ENCODE results near the gene CDH4.

CDH4 gene

GRCh38 chr20:61356196-61356595 lies 104.1 kb downstream of the CDH4 start:
- no peak for DNase-seq (ENCODE audit: low spot score)

- no peak for DNase-seq (ENCODE audit: low spot score)
Measured at GRCh38 chr20:61357119-61357518, 105.1 kb downstream of the CDH4 start.

- no peak for DNase-seq (ENCODE audit: low spot score)
Measured at GRCh38 chr20:61359254-61359653, 107.2 kb downstream of the CDH4 start.

GRCh38 chr20:61360296-61360695 lies 108.2 kb downstream of the CDH4 start:
- no peak for DNase-seq (ENCODE audit: low spot score)

- DNase-seq (ENCODE audit: low spot score) = no peak
Measured at GRCh38 chr20:61360940-61361339, 108.9 kb downstream of the CDH4 start.

- no peak for DNase-seq (ENCODE audit: low spot score)
Measured at GRCh38 chr20:61361501-61361900, 109.4 kb downstream of the CDH4 start.

GRCh38 chr20:61364147-61364546 lies 112.1 kb downstream of the CDH4 start:
- DNase-seq (ENCODE audit: low spot score) = no peak

- no peak for DNase-seq (ENCODE audit: low spot score)
Measured at GRCh38 chr20:61366914-61367313, 114.9 kb downstream of the CDH4 start.

- no peak for DNase-seq (ENCODE audit: low spot score)
Measured at GRCh38 chr20:61369731-61370520, 117.9 kb downstream of the CDH4 start.

GRCh38 chr20:61370841-61371303 lies 118.8 kb downstream of the CDH4 start:
- no peak for DNase-seq (ENCODE audit: low spot score)

- no peak for DNase-seq (ENCODE audit: low spot score)
Measured at GRCh38 chr20:61371501-61372136, 119.6 kb downstream of the CDH4 start.

- DNase-seq (ENCODE audit: low spot score) = no peak
Measured at GRCh38 chr20:61372137-61373054, 120.3 kb downstream of the CDH4 start.

- no peak for DNase-seq (ENCODE audit: low spot score)
Measured at GRCh38 chr20:61373055-61373399, 121.0 kb downstream of the CDH4 start.

- no peak for DNase-seq (ENCODE audit: low spot score)
Measured at GRCh38 chr20:61373956-61374545, 122.0 kb downstream of the CDH4 start.

- no peak for DNase-seq (ENCODE audit: low spot score)
Measured at GRCh38 chr20:61376541-61377240, 124.6 kb downstream of the CDH4 start.

- DNase-seq (ENCODE audit: low spot score) = no peak
Measured at GRCh38 chr20:61378694-61379355, 126.8 kb downstream of the CDH4 start.

- DNase-seq (ENCODE audit: low spot score) = no peak
Measured at GRCh38 chr20:61379898-61380544, 128.0 kb downstream of the CDH4 start.

- no peak for DNase-seq (ENCODE audit: low spot score)
Measured at GRCh38 chr20:61380545-61380915, 128.5 kb downstream of the CDH4 start.

GRCh38 chr20:61382194-61382593 lies 130.1 kb downstream of the CDH4 start:
- DNase-seq (ENCODE audit: low spot score) = no peak

GRCh38 chr20:61385296-61385695 lies 133.2 kb downstream of the CDH4 start:
- DNase-seq (ENCODE audit: low spot score) = no peak

GRCh38 chr20:61385731-61386130 lies 133.7 kb downstream of the CDH4 start:
- DNase-seq (ENCODE audit: low spot score) = no peak
